ENCODE results near the gene KRTAP4-12.
"Not testable (repeated sequence)": the region's sequence is repeated elsewhere in the genome, so short reads cannot be mapped to it uniquely, and the experiment has no call there.

The KRTAP4-12 gene

GRCh38 chr17:41125064-41125463 is 1.1 kb upstream of the KRTAP4-12 start:
- no peak for DNase-seq (ENCODE audit: low read depth)
- no peak for TF ChIP-seq CTCF (IDR thresholded peaks at IDR 0.05; ENCODE audit: control insufficient read depth, insufficient read depth, low read depth, low read length, missing control alignments)
- H3K4me3 ChIP-seq (ENCODE audit: control insufficient read depth, low read depth, low read length) = no peak overlapping the region

GRCh38 chr17:41123292-41123990 is 541 bp downstream of the KRTAP4-12 start:
- H3K4me3 ChIP-seq (ENCODE audit: control insufficient read depth, low read depth, low read length) = not testable (repeated sequence)

GRCh38 chr17:41121742-41122141 is 2.2 kb downstream of the KRTAP4-12 start:
- no peak for TF ChIP-seq CTCF (IDR thresholded peaks at IDR 0.05; ENCODE audit: control insufficient read depth, insufficient read depth, low read depth, low read length, missing control alignments)
- no peak overlapping the region for H3K4me3 ChIP-seq (ENCODE audit: control insufficient read depth, low read depth, low read length)
- DNase-seq (ENCODE audit: low read depth) = no peak

More at GRCh38 chr17:41123292-41123990, 541 bp downstream of the KRTAP4-12 start:
- DNase-seq (ENCODE audit: low read depth) = not testable (repeated sequence)

- H3K4me3 ChIP-seq (ENCODE audit: control insufficient read depth, low read depth, low read length); DNase-seq (ENCODE audit: low read depth): not testable (repeated sequence)
Observed at GRCh38 chr17:41119696-41120690, 4.0 kb downstream of the KRTAP4-12 start.

GRCh38 chr17:41118721-41119120 is 5.3 kb downstream of the KRTAP4-12 start:
- no peak for DNase-seq (ENCODE audit: low read depth)
- H3K4me3 ChIP-seq (ENCODE audit: control insufficient read depth, low read depth, low read length) = no peak overlapping the region
- no peak for TF ChIP-seq CTCF (IDR thresholded peaks at IDR 0.05; ENCODE audit: control insufficient read depth, insufficient read depth, low read depth, low read length, missing control alignments)

GRCh38 chr17:41117846-41118386 is 6.1 kb downstream of the KRTAP4-12 start, which contains the start of gene KRTAP4-11:
Gene KRTAP4-11, minus strand, starts transcription at chr17:41118373. Its CDS starts 58 bp downstream, at chr17:41118315.
- DNase-seq (ENCODE audit: low read depth); H3K4me3 ChIP-seq (ENCODE audit: control insufficient read depth, low read depth, low read length): not testable (repeated sequence)

GRCh38 chr17:41116297-41116696 is 7.7 kb downstream of the KRTAP4-12 start:
- no peak for TF ChIP-seq CTCF (IDR thresholded peaks at IDR 0.05; ENCODE audit: control insufficient read depth, insufficient read depth, low read depth, low read length, missing control alignments)
- DNase-seq (ENCODE audit: low read depth) = no peak
- H3K4me3 ChIP-seq (ENCODE audit: control insufficient read depth, low read depth, low read length) = no peak overlapping the region
